T-helper 1 cell treated with Interleukin-12 subunit alpha and Interleukin-12 subunit beta and Interleukin-4 antibody, amounts not matched to agents 30 ng/mL and 1 ng/mL, for 36 hours (primary cell): ENCODE measurements around the gene VPS8. TPM values are rescaled to one million over a fixed set of nuclear protein-coding genes. Genes with fewer than 3 reads are reported as not detected.

Source experiments
- intact Hi-C: fragments of 100-400 bp; cut with micrococcal nuclease; formaldehyde crosslinking; loops from one replicate; pipeline ENCODE4 v1.15.1; 2024
- total RNA-seq: library from RNA; stranded (reverse); gene quantifications from 2 replicates; pipeline ENCODE4 v1.2.3, GENCODE V29; 2022

VPS8 gene
- total RNA-seq, 1 donor from 2014 or later, result 82.6 TPM

DNA sequence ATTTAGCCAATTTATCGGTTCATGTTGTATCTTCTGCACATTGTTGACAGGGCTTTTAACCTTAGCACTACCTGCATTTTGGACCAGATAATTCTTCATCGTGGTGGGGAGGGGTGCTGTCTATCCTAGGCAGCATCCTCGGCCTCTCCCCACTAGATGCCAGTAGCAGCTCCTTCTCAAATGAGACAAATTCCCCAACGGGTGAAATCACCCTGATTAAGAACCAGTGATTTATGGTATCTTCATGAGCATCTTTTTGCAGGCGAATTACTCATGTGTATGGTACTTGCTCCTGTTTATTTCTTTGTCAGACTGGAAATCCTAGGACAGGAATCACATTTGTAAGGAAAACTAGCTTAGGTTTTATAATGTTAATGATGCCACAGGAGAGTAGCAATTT is 272.9 kb downstream of the VPS8 start:
- intact Hi-C loops, result no loop called here

GRCh38 chr3:185087419-185087818 is 275.5 kb downstream of the VPS8 start:
- intact Hi-C loops, result no loop called here

DNA sequence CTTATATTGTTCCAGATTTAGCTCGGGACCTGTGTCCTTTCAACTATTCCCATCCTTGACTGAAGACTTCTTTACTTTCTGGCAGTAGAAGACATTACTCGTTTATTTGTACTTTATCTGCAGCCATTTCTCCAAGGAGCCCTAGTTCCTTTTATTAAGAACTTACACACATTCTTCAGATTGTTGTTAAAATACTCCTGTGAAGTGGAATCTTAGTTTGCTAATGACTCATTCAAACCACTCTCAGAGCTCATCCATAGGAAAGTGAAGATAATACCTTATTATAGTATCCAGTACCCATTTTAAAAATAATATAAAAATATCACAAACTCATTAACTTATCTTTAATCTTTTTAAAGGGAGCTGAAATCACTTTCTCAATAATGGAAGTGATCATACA is 277.4 kb downstream of the VPS8 start:
- intact Hi-C loops, result no loop called here

- intact Hi-C loops, result no loop called here
Observed at GRCh38 chr3:185089751-185090150, 277.8 kb downstream of the VPS8 start.

DNA sequence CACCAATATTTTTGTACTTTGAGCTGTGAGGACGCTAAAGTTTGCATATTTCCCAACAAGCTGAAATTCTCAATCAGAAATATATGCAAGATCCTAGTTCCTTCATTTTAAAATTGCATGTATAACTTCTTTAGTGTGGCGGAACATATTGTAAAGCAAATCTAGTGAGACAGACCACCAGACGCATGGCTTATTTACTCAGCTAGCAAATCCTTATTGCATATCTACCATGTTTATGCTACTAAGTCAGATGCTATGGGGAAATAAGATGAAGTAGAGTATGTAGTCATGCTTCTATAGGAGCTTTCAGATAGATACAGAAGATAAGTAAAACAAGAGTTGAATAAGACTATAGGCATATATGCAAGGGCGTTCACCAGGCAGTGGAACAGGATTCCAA is 278.8 kb downstream of the VPS8 start:
- intact Hi-C loops, result no loop called here

DNA sequence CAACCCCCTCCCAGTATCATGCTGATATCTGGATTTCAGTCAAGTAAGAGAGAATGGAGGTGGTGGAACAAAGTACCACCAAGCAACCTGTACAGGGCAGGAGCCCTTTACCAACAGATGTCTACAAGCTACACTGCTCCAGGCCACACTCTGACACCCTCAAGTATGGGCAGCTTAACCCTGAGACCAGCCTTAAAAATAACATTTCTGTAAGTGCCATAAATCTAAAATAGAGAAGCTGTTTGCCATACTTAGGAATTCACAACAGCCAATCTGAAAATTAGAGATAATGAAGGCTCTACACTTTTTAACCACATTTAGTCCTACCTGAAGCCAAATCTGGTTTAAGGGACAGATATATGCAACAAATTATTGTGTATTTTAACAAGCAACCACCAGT is 281.1 kb downstream of the VPS8 start:
- intact Hi-C loops, result no loop called here

DNA sequence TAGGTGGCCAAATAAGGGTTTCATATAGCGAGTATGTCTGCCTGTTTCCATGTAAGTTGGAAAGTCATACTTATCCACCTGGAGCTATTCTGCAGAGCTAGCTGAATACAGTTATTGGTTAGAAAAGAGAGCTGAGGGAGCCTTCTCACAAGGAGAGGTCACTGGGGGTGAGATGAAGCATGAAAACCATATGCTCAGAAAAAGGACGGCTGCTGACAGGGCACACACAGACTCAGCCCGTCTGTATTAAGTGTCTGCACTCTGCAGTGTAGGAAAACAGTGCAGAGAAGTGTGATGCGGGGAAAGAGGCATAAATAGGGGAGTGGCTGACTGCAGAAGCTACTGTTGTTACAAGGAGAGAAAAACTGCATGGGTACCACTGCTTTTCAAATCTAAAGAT is 282.7 kb downstream of the VPS8 start:
- intact Hi-C loops, result no loop called here

Other genes starting within 250 kb of the VPS8 start
- gene MAGEF1, start 100.1 kb upstream of the VPS8 start, total RNA-seq, result 8.6 and 9.0 TPM in 2 replicates